Thoracic aorta (tissue), 2 donors: Measurements from ENCODE around the gene SAMD4A. TPM values are rescaled to one million over a fixed set of nuclear protein-coding genes. Genes with fewer than 3 reads are reported as not detected.
A peak's percentile ranks its signal among the peaks of the same experiment; 100 is the strongest.

Experiments
- ATAC-seq: fragments of 150-250 bp; one replicate; pipeline ENCODE4 v1.8.0; 2017; ENCODE audit warnings: low read depth; ENCODE audit not compliant: insufficient number of reproducible peaks, low FRiP score
- DNase-seq: peaks from one replicate; pipeline ENCODE4 v3.0.0-alpha.2; 2020; ENCODE audit warnings: low spot score
- H3K27ac ChIP-seq, 2 donors: fragments of 200-600 bp; sonication (generic); 1 replicate in 1 of 2; 2 replicates in 1 of 2; pipeline ENCODE4 v1.5.1; 2016; ENCODE audit warnings: mild to moderate bottlenecking in 2 of 2, moderate library complexity in 2 of 2
- H3K27me3 ChIP-seq: fragments of 200-600 bp; sonication (generic); replicated peaks from 2 replicates; pipeline ENCODE4 v1.6.0; 2016; ENCODE audit warnings: mild to moderate bottlenecking; ENCODE audit not compliant: insufficient read depth
- H3K36me3 ChIP-seq: fragments of 200-600 bp; sonication (generic); one replicate; pipeline ENCODE4 v1.5.1; 2016
- H3K4me1 ChIP-seq, 2 donors: fragments of 200-600 bp; sonication (generic); 1 replicate in 1 of 2; 2 replicates in 1 of 2; pipeline versions ENCODE4 v1.5.1 to v1.6.0; 2016; ENCODE audit warnings: low read depth in 2 of 2, mild to moderate bottlenecking in 1 of 2; ENCODE audit not compliant: control insufficient read depth in 1 of 2
- H3K4me3 ChIP-seq: fragments of 200-600 bp; sonication (generic); 2 replicates; pipeline ENCODE4 v1.5.1; 2016; ENCODE audit warnings: mild to moderate bottlenecking
- H3K9me3 ChIP-seq: fragments of 200-600 bp; sonication (generic); 2 replicates; pipeline ENCODE4 v1.5.1; 2016
- total RNA-seq, 2 donors: library from RNA; depleted of rRNA; stranded (reverse); fragments of >200 nt; gene quantifications; one replicate each; pipeline versions ENCODE4 v1.1.0 to v1.2.3, GENCODE V29; 2016
- TF ChIP-seq, protein P1 (sequence below): fragments of 200-600 bp; sonication (generic); IDR thresholded peaks from one replicate; pipeline ENCODE4 v1.5.1; 2019; ENCODE audit warnings: antibody characterized with exemption

Gene SAMD4A
- total RNA-seq, 2 donors from 2014 or later, result 142 to 172 TPM

DNA sequence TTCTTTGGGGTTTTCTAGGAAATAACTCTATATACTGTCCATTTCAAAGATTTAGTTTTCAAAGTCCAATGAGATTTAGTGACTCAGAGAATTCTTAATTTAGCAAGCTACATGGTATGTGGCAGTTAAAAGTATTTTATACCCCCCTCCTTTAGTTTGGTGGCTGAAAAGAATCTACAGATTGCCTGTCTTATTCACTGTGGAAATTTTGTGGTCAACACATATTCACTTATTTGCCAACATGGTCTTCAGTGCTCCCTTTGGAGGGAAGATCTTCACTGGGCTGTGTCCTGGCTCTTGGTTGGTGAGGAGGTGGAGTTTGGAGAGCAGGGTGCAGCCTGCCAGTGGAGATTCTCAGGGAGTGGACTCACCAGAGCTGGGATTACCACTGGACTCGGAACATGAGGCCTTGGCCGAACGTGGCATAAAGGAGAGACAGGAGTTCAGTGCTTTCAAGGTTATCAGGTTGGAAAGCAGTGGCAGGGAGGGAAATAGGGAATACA, 39.8 kb downstream of the SAMD4A start:
- ATAC-seq (no peak), DNase-seq (no peak)
- no peaks in the 10 kb centered on the region for H3K9me3 ChIP-seq
- TF ChIP-seq, protein P1, sequence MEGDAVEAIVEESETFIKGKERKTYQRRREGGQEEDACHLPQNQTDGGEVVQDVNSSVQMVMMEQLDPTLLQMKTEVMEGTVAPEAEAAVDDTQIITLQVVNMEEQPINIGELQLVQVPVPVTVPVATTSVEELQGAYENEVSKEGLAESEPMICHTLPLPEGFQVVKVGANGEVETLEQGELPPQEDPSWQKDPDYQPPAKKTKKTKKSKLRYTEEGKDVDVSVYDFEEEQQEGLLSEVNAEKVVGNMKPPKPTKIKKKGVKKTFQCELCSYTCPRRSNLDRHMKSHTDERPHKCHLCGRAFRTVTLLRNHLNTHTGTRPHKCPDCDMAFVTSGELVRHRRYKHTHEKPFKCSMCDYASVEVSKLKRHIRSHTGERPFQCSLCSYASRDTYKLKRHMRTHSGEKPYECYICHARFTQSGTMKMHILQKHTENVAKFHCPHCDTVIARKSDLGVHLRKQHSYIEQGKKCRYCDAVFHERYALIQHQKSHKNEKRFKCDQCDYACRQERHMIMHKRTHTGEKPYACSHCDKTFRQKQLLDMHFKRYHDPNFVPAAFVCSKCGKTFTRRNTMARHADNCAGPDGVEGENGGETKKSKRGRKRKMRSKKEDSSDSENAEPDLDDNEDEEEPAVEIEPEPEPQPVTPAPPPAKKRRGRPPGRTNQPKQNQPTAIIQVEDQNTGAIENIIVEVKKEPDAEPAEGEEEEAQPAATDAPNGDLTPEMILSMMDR, result no peak
- H3K4me3 ChIP-seq, result peak overlapping the region; percentile 6
- peaks cover 19 to 53% of the 10 kb centered on the region in 2 donors for H3K4me1 ChIP-seq
- H3K27me3 ChIP-seq, result no peaks in the 10 kb centered on the region
- no peaks in the 10 kb centered on the region for H3K36me3 ChIP-seq
- peak overlapping the region; percentile 58 to 62 for H3K27ac ChIP-seq

DNA sequence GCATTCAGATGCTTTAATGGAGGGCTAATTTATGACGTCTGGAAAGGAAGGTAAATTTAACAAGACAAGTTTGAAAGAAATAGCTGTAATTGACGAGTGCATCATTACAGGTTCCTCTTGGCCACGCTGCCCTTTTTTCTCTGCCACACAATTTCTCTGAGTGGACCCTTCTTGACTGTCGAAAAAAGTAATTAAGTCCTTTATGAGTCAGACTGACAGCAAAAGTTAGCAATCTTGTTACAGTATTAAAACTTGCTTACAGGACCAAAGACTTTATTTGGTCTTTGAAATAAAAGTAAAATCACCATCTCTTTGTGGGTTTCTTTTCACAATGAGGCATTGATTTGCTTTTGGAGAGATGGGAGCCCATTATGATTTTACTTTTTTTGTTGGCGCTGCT, 42.6 kb downstream of the SAMD4A start:
- Histone ChIP-seq H3K4me1 (peaks cover 19 to 46% of the 10 kb centered on the region in 2 donors), H3K36me3 (no peaks in the 10 kb centered on the region), H3K27me3 (no peaks in the 10 kb centered on the region), H3K27ac (peak overlapping the region; percentile 16 to 51), H3K4me3 (peak overlapping the region; percentile 56), H3K9me3 (no peaks in the 10 kb centered on the region)
- DNase-seq (no peak), ATAC-seq (no peak)
- TF ChIP-seq, protein P1, result no peak

DNA sequence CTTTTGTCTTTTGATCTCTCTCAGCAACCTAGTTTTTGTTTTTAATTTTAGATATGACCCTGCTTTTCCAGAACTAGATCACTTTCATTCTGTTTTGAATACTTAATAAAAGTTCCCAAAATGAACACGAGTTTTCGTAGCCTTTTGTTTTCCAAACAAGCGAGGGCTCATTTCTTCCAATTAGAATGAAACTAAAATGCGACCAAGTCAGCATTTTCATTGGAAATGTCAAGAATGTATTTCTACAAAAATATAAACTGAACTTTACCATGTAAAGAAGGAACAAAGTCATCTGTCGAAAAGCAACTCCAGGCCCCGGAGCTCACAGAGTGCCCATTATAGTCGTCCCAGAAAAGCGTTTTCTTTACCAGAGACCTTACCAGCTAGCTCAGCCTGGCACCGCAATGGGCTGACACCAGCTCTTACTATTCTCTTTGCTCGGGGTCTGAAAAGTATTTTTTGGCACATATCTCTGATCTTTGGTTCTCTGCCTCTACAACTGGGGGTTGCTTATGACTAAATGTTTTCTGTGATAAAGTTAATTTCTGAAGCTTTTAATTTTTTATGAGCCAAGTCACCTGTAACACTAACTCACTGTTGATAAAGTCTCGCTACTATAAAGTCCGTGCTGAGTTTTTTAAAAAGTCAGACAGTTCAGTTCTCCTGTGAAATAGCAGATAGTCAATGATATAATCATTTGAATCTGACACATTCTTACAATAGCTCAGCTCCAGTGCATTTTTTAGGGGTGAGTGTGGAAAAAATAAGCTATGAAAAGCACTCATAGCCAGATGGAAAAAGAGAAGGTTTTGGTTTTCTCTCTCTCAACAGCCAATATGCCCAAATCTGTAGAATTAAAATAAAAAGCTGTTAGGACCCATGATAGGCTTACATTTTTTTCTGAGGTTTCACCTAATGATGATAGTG, 43.4 kb downstream of the SAMD4A start:
- Histone ChIP-seq H3K36me3 (no peaks in the 10 kb centered on the region), H3K4me1 (peaks cover 19 to 41% of the 10 kb centered on the region in 2 donors), H3K27me3 (no peaks in the 10 kb centered on the region), H3K4me3 (peak overlapping the region; percentile 56), H3K27ac (peak overlapping the region; percentile 51 to 64), H3K9me3 (no peaks in the 10 kb centered on the region)
- ATAC-seq, result no peak
- DNase-seq, result no peak
- TF ChIP-seq, protein P1, result no peak

DNA sequence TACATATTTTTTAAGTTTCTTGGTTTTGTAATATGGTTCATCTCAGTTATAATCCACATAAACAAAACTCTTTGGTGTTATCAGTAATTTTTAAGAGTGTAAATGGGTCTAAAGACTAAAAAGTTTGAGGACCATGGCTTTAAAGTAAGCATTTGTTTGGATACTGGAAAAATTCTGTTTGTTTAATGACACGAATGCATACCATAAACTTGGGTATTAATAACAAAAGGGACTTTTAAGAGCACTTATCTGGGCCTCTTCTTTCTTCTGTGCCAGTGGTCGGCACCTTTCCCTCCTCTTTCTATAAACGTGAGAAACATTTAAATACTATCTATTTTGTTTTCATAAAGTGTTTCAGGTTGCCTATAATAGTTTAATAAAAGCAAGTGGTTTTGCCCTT, 47.4 kb downstream of the SAMD4A start:
- Histone ChIP-seq H3K4me1 (peaks cover 6 to 20% of the 10 kb centered on the region in 2 donors), H3K27ac (no peak overlapping the region), H3K36me3 (no peaks in the 10 kb centered on the region), H3K27me3 (no peaks in the 10 kb centered on the region), H3K4me3 (no peak overlapping the region), H3K9me3 (no peaks in the 10 kb centered on the region)
- TF ChIP-seq, protein P1, result no peak
- ATAC-seq, result no peak
- DNase-seq, result no peak

DNA sequence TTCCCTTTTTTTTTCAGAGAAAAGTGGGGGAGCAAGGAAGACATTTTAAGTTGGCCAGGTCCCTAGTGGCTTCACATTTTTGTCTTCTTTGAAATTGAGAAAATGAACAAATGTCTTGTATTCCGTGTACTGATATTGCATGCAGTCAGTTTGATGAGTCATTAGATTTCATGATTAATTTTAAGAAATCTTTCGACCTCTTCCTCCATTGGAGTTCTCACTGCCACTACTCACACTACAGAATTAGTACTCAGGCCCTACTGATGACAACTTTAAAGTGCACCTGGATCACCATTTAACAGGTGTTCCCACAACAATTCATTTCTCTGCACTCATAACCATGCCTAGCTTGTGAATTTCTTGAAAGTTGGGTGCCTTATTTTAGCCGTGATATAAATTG, 50.5 kb downstream of the SAMD4A start:
- peaks cover under 1 to 9% of the 10 kb centered on the region in 2 donors for H3K4me1 ChIP-seq
- TF ChIP-seq, protein P1, result no peak
- H3K9me3 ChIP-seq, result no peaks in the 10 kb centered on the region
- DNase-seq (no peak), ATAC-seq (no peak)
- no peaks in the 10 kb centered on the region for H3K27me3 ChIP-seq
- H3K36me3 ChIP-seq, result no peaks in the 10 kb centered on the region
- H3K4me3 ChIP-seq, result no peak overlapping the region
- no peak overlapping the region for H3K27ac ChIP-seq
